Vagina (tissue), 2 donors: ENCODE measurements around the gene DHRS4.
"Not testable (repeated sequence)": the region's sequence is repeated elsewhere in the genome, so short reads cannot be mapped to it uniquely, and the experiment has no call there.

Experiments used
- CTCF ChIP-seq, 3 experiments: fragments of 450-650 bp in 2 of 3; fragments of 200-600 bp in 1 of 3; sonication (generic) in 1 of 3; IDR thresholded peaks; one replicate each; pipeline ENCODE4 v1.5.1; 2017 to 2019; ENCODE audit warnings: antibody characterized with exemption in 3 of 3, mild to moderate bottlenecking in 2 of 3, moderate library complexity in 2 of 3
- POLR2A ChIP-seq, 2 donors: fragments of 450-650 bp; IDR thresholded peaks; one replicate each; pipeline ENCODE4 v1.6.1; 2017; ENCODE audit warnings: antibody characterized with exemption in 2 of 2, mild to moderate bottlenecking in 2 of 2, moderate library complexity in 2 of 2

GRCh38 chr14:24012726-24013273 lies 59.2 kb downstream of the DHRS4 start:
- not testable (repeated sequence) for TF ChIP-seq POLR2A, CTCF (IDR thresholded peaks at IDR 0.05)
